Breast epithelium (tissue), 3 donors: ENCODE data around the gene PTGFRN.
"Not testable (repeated sequence)": the region's sequence is repeated elsewhere in the genome, so short reads cannot be mapped to it uniquely, and the experiment has no call there.

Source experiments
- POLR2A ChIP-seq: fragments of 450-650 bp; IDR thresholded peaks from one replicate; pipeline ENCODE4 v1.6.1; 2016; ENCODE audit warnings: antibody characterized with exemption, mild to moderate bottlenecking, moderate library complexity
- TF ChIP-seq, protein P1 (sequence below), 3 donors: fragments of 450-650 bp; IDR thresholded peaks; one replicate each; pipeline ENCODE4 v1.5.1; 2016 to 2017; ENCODE audit warnings: antibody characterized with exemption in 3 of 3, mild to moderate bottlenecking in 3 of 3, moderate library complexity in 3 of 3

DNA sequence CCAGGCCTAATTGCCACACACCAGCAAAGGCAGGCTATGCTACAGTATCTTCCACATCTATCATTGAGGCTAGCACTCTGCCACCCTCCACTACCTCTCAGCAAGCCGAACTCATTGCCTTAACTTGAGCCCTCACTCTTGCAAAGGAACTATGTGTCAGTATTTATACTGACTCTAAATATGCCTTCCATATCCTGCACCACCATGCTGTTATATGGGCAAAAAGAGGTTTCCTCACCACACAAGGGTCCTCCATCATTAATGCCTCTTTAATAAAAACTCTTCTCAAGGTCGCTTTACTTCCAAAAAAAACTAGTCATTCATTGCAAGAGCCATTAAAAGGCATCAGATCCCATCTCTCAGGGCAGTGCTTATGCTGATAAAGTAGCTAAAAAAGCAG is 43.2 kb upstream of the PTGFRN start:
- not testable (repeated sequence) for TF ChIP-seq POLR2A
- TF ChIP-seq, protein P1, sequence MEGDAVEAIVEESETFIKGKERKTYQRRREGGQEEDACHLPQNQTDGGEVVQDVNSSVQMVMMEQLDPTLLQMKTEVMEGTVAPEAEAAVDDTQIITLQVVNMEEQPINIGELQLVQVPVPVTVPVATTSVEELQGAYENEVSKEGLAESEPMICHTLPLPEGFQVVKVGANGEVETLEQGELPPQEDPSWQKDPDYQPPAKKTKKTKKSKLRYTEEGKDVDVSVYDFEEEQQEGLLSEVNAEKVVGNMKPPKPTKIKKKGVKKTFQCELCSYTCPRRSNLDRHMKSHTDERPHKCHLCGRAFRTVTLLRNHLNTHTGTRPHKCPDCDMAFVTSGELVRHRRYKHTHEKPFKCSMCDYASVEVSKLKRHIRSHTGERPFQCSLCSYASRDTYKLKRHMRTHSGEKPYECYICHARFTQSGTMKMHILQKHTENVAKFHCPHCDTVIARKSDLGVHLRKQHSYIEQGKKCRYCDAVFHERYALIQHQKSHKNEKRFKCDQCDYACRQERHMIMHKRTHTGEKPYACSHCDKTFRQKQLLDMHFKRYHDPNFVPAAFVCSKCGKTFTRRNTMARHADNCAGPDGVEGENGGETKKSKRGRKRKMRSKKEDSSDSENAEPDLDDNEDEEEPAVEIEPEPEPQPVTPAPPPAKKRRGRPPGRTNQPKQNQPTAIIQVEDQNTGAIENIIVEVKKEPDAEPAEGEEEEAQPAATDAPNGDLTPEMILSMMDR (IDR thresholded peaks at IDR 0.05), result not testable (repeated sequence)
